ENCODE measurements around the gene SCN1A. TPM values are rescaled to one million over a fixed set of nuclear protein-coding genes. Genes with fewer than 3 reads are reported as not detected.

The SCN1A gene
- polyA plus RNA-seq, 3 donors = not detected

GRCh38 chr2:165957030-165957675 is 170.7 kb downstream of the SCN1A start:
- H3K4me3 ChIP-seq (replicated peaks in 1 of 3; ENCODE audit: low read depth in 2 of 3, low read length in 3 of 3) = no peak overlapping the region
- no peak overlapping the region for H3K27ac Mint-ChIP-seq
- no peak overlapping the region for H3K4me3 Mint-ChIP-seq
- WGBS (ENCODE audit: insufficient coverage) = 90% methylated on average over 57 of the region's 60 CpGs
- no peak for TF ChIP-seq CTCF (IDR thresholded peaks at IDR 0.05)
- no peaks in the 10 kb centered on the region for H4K20me1 ChIP-seq (ENCODE audit: insufficient read depth, low read length)
- intact Hi-C loops (cut with micrococcal nuclease) = loop anchor here in 1 of 2 donors (10.0 kb wide), 1 partner anchor 148 kb away; no protein-coding TSS in a partner anchor
- peaks cover 0 to 2% of the 10 kb centered on the region in 2 donors for H3K9me3 ChIP-seq (replicated peaks in 1 of 2; ENCODE audit: control insufficient read depth in 1 of 2, insufficient read depth in 1 of 2, low read length in 2 of 2)
- H3K36me3 Mint-ChIP-seq = no peaks in the 10 kb centered on the region
- no peak overlapping the region for H3K9ac ChIP-seq (ENCODE audit: insufficient read depth, low read length, poor library complexity, severe bottlenecking)
- H3K9me3 Mint-ChIP-seq = peaks cover 0 to 3% (median 0%) of the 10 kb centered on the region in 7 donors
- H3K27ac ChIP-seq (ENCODE audit: low read depth in 1 of 2, low read length in 2 of 2) = no peak overlapping the region
- H3K4me1 Mint-ChIP-seq = peaks cover 7% of the 10 kb centered on the region
- peaks cover 12% of the 10 kb centered on the region for H3K79me2 ChIP-seq (ENCODE audit: insufficient read depth, low read length)
- H3K4me1 ChIP-seq (ENCODE audit: control insufficient read depth in 1 of 2, insufficient read depth in 2 of 2, low read length in 2 of 2) = peaks cover 17 to 23% of the 10 kb centered on the region in 2 donors
- H3K4me2 ChIP-seq (replicated peaks; ENCODE audit: extremely low read depth, low read length, poor library complexity, severe bottlenecking) = no peak overlapping the region
- no peaks in the 10 kb centered on the region for H3K27me3 ChIP-seq (ENCODE audit: control insufficient read depth in 2 of 2, insufficient read depth in 2 of 2, low read length in 2 of 2)
- no peak overlapping the region for H2AFZ ChIP-seq (ENCODE audit: insufficient read depth, low read depth, low read length, poor library complexity, severe bottlenecking)
- H3K36me3 ChIP-seq (replicated peaks in 1 of 2; ENCODE audit: control insufficient read depth in 1 of 2, insufficient read depth in 2 of 2, low read length in 2 of 2) = no peaks in the 10 kb centered on the region
- H3K27me3 Mint-ChIP-seq (ENCODE audit: low read depth in 3 of 3) = peaks cover 0 to 5% (median 2%) of the 10 kb centered on the region in 3 donors
- DNase-seq = no peak

GRCh38 chr2:165953655-165954606 is 173.9 kb downstream of the SCN1A start, which contains the start of gene TTC21B:
TSS of gene TTC21B (minus strand) at chr2:165953776. CDS start at chr2:165953705, 71 bp downstream.
- Histone ChIP-seq H3K79me2 (ENCODE audit: insufficient read depth, low read length) (peaks cover 24% of the 10 kb centered on the region), H3K27ac (ENCODE audit: low read depth in 1 of 2, low read length in 2 of 2) (peak within 1 kb of the TSS; percentile 75 to 83), H3K4me1 (ENCODE audit: control insufficient read depth in 1 of 2, insufficient read depth in 2 of 2, low read length in 2 of 2) (peaks cover 20 to 28% of the 10 kb centered on the region in 2 donors), H2AFZ (ENCODE audit: insufficient read depth, low read depth, low read length, poor library complexity, severe bottlenecking) (peak within 1 kb of the TSS; percentile 94), H4K20me1 (ENCODE audit: insufficient read depth, low read length) (no peaks in the 10 kb centered on the region), H3K9ac (ENCODE audit: insufficient read depth, low read length, poor library complexity, severe bottlenecking) (peak within 1 kb of the TSS; percentile 74), H3K4me2 (replicated peaks; ENCODE audit: extremely low read depth, low read length, poor library complexity, severe bottlenecking) (peak within 1 kb of the TSS; percentile 89), H3K4me3 (replicated peaks in 1 of 3; ENCODE audit: low read depth in 2 of 3, low read length in 3 of 3) (peak within 1 kb of the TSS; percentile 73 to 85 (median 76)), H3K36me3 (replicated peaks in 1 of 2; ENCODE audit: control insufficient read depth in 1 of 2, insufficient read depth in 2 of 2, low read length in 2 of 2) (peaks cover 0 to 6% of the 10 kb centered on the region in 2 donors), H3K27me3 (ENCODE audit: control insufficient read depth in 2 of 2, insufficient read depth in 2 of 2, low read length in 2 of 2) (no peaks in the 10 kb centered on the region), H3K9me3 (replicated peaks in 1 of 2; ENCODE audit: control insufficient read depth in 1 of 2, insufficient read depth in 1 of 2, low read length in 2 of 2) (peaks cover 0 to 2% of the 10 kb centered on the region in 2 donors)
- Mint-ChIP-seq H3K9me3 (peaks cover 0 to 3% (median 0%) of the 10 kb centered on the region in 7 donors), H3K4me3 (no peak within 1 kb of the TSS), H3K27ac (no peak within 1 kb of the TSS), H3K4me1 (peaks cover 11% of the 10 kb centered on the region), H3K36me3 (peaks cover 0 to 5% of the 10 kb centered on the region in 2 donors), H3K27me3 (ENCODE audit: low read depth in 3 of 3) (peaks cover 0 to 5% (median 2%) of the 10 kb centered on the region in 3 donors)
- DNase-seq = peak; percentile 83 to 89 (median 84)
- TF ChIP-seq CTCF (IDR thresholded peaks at IDR 0.05) = peak; percentile 94
- under 1% methylated on average over 49 of the region's 55 CpGs for WGBS (ENCODE audit: insufficient coverage)
- intact Hi-C loops (cut with micrococcal nuclease) = loop anchor here (2.0 to 10.0 kb wide), 2 partner anchors 151 to 175 kb away; partner anchors contain the start of gene SCN1A (in 1 of the 2)

All from CD14-positive monocyte (primary cell).